T-helper 9 cell (primary cell): ENCODE results near the gene SFXN4.
A peak's percentile ranks its signal among the peaks of the same experiment; 100 is the strongest.

Experiments used
- DNase-seq: peaks from one replicate; pipeline ENCODE4 v3.0.0-alpha.2; 2020
- total RNA-seq, 2 donors: gene quantifications; one replicate each; lab custom pipeline; 2026; lab: John Stamatoyannopoulos, UW

SFXN4 gene, protein sequence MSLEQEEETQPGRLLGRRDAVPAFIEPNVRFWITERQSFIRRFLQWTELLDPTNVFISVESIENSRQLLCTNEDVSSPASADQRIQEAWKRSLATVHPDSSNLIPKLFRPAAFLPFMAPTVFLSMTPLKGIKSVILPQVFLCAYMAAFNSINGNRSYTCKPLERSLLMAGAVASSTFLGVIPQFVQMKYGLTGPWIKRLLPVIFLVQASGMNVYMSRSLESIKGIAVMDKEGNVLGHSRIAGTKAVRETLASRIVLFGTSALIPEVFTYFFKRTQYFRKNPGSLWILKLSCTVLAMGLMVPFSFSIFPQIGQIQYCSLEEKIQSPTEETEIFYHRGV
- 11.1 to 11.6 reads per million in 2 donors for total RNA-seq

GRCh38 chr10:119165171-119166117, at the start of gene SFXN4:
Gene SFXN4 (minus strand): TSS chr10:119165714. CDS start chr10:119165647, 67 bp downstream.
- DNase-seq, result peak; percentile 69

GRCh38 chr10:119211625-119212441, 46.3 kb upstream of the SFXN4 start:
- DNase-seq, result no peak

DNA sequence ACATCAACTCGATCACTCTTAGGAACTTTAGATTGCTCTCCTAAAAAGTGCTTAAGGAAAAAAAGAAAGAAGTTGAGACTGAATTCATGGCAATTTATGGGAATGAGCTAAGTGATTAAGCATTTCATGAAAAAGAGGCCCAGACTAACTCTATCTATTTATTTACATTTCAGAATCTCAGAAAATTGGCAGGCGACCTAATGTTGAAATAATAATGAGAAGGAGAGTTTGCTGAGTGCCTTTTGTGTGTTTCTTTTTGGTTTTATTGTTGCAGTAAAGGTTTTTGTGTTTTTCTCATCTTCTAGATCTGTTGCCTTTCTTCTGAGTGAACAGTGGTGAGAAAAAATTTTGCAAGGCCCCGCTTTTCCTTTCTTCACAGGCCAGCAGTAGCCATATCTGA, 45.7 kb upstream of the SFXN4 start:
- DNase-seq, result no peak

- DNase-seq, result no peak
These were observed 45.1 kb upstream of the SFXN4 start for GRCh38 chr10:119210633-119211032.

DNA sequence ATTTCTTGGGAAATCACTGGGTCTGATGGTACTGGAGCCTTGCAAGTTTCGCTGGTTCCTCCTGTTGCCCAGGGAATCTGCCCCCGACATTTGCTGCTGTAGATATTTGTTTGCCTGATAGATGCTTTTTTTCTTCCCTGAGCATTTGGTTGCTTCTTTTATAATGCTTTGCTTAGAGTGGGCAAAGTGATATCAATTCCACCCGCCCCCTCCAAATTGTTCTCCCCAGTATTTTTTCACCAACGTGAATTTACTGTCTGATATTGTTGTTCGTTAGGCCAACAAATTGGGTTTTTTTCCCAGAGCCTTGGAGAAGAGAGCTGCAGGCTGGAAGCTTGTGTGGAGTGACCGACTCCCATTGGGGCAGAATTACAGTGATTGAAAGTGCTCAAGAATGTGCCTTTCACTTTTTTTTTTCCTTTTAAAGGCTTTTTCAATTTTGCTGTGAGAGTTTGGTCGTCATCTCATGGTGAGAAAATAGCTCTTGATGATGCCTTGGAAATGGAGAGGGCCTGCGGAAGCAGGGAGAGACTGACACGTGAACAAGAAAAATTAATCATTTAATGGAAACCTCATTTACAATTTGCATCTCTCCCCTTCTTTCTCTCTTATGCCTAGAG, 44.3 kb upstream of the SFXN4 start:
- DNase-seq, result no peak

GRCh38 chr10:119209035-119209735, 43.7 kb upstream of the SFXN4 start:
- peak; percentile 50 for DNase-seq

DNA sequence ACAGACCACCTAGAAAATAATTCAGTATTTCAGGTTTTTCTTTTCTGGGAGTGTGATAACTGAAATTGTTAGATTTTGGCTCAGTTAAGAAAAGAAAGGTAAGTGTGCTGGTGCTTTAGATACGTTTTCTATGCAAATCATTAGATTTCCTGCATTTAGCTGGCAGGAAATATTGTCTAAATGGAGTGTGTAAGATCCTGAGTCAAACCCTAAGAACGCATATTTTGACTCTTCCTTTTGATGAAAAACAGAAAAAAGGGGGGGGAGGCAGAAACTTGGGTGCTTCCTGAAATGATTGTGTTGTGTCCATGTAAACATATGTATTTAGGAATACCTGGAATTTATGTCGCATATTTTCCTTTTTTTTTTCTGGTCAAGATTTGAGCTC, 43.0 kb upstream of the SFXN4 start:
- DNase-seq, result no peak

DNA sequence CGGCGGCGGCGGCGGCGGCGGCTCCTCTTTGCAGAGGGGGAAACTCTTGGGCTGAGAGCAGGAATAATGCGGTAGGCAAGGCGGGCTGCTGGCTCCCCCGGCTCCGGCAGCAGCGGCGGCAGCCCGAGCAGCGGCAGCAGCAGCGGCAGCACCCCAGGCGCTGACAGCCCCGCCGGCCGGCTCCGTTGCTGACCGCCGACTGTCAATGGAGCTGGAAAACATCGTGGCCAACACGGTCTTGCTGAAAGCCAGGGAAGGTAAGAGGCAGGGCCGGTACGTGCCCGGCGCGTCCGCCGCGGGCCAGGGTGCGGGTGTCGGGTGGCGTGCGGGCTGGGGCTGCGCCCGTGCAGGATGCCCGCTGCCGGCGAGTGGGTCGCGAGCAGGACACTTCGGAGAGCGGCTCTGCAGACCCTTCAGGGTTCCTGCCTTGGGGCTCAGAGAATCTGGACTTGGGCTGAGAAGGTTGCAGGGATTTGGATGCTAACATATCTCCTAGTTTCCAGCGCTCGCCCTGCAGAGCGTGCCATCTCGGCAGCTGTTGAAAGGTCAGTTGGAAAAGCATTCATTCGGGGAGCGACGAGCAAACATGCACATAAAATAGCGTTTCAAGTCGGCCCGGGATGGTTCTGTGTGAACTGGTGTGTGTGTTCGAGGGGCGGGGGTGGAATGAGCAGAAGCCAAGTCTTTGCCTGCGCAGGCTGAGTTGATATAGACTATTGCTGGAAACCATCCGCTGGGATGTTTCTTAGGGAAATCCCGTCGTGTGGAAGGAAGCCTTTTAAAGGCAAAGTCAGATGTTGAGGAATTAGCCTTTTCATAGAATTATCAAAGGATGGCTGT, 42.4 kb upstream of the SFXN4 start:
- peak; percentile 19 for DNase-seq

GRCh38 chr10:119207366-119207666, 41.8 kb upstream of the SFXN4 start, which contains the start of gene GRK5:
Gene GRK5 (plus strand): TSS chr10:119207571. CDS start chr10:119207918, 347 bp downstream.
- DNase-seq, result peak; percentile 90

DNA sequence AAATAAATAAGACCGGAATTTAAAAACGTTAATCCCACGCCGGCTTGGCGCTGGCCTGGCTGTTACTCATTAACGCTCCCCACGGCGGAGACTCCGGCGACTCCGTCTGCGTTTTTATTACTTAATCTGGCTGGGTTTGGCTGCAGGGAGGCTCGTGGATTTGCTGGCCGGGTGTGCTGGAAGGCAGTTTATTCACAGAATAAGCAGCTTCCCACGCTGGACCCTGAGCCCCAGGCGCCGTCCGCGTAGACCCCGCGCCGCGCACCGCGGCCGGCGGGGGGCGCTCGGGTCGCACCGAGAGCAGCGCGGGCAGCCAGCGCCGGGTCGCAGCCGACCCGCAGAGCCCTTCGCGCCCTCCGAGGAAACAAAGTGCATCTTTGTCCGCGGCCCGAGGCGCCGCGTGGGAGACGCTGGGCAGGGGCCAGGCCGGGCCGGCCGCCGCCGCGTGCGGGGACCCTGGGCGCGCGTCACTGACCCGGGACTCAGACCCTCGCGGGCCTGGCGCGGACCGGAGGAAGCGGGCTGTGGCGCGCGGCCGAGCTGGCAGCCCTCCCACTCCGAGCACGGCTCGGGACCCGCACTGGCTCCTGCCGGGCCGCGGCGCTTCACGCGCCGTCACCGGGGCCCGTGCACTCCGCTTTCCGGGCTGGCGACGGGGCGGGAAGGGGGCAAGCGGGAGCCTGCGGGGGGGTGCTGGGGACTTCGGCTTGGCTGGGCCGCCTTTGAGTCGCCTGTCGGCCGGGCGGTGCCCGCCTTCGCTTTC, 41.3 kb upstream of the SFXN4 start:
- peak; percentile 58 for DNase-seq

DNA sequence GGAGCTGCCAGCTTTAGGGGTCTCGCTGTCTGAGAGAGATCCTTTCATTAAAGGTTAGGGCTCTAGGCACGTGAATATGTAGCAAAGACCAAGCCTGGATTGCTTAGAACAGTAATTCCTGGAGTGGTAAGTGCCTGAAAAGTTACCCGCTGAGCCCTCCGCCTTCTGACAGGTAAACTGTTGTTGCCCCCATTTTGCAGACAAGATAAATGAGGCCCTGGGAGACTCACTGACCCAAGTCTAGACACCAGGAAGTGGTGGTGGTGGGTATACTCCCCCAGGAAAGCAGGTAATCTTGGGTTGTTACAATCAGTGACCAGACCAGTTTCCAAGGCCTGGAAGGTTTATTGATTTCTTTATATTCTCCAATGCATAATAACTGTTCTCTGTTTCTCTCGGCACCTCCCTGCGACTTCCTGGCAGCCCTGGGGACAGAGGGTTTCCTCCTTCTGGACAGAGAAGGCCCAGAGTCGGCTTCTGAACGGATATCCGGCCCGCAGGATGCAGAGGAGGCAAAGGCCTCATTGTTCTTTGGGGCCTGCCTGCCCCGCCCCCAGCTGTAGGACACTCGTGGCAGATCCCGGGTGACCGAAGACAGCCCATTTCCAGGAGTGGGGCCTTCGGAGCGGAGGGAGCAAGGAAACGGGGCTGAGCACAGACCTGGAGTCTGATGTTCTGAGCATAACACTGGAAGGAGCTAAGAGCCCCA, 40.5 kb upstream of the SFXN4 start:
- peak; percentile 20 for DNase-seq

GRCh38 chr10:119203006-119203405, 37.5 kb upstream of the SFXN4 start:
- DNase-seq, result no peak

- no peak for DNase-seq
These were observed 35.7 kb upstream of the SFXN4 start for GRCh38 chr10:119201233-119201632.

DNA sequence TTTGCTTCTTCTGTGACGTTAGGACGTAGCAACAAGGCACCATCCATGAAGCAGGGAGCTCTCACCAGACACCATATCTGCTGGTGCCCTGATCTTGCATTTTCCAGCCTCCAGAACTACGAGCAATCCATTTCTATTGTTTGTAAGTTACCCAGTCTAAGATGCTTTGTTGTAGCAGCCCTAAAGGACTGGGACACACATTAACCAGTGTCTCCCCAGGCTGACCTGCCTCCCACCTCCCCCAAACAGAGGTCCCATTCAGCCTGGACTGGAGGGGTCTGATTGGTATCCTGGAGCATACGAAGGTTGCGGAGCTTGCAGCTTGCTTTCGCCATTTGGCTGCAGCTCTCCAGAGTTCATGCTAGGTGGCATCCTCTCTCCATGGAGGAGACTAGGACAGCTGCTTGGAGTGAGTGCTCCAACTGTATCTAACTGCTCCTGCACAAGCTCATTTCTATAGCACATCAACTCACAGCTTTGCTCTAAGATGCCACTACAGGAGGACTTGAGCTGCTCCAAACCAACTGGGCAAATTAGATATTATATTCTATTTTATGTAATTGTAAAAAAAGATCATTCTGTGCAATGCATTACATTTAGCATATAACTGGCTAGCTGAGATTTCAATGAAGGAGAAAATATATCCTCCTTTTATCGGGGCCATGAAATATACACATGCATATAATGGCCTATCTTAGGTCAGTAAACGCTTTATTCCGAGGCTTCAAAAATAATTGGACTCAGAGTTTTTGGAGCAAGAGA, 33.9 kb upstream of the SFXN4 start:
- DNase-seq, result peak; percentile 10

DNA sequence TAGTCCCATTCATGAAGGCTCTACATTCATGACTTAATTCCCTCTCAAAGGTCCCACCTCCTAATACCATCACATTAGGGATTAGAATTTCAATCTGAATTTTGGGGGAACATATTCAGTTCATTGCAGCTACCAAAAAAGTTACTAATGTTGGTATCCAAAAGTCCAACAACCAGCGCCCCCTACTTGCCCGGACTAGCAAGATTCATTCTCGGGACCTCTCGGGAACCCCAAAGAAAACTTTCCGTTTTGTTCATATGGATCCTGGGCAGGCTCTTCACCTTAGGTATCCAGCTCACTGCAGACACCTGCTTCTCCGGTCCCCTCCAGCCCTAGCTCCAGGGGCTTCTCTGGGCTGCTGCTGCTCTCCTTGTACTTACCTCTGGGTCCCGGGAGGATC, 32.9 kb upstream of the SFXN4 start:
- no peak for DNase-seq

DNA sequence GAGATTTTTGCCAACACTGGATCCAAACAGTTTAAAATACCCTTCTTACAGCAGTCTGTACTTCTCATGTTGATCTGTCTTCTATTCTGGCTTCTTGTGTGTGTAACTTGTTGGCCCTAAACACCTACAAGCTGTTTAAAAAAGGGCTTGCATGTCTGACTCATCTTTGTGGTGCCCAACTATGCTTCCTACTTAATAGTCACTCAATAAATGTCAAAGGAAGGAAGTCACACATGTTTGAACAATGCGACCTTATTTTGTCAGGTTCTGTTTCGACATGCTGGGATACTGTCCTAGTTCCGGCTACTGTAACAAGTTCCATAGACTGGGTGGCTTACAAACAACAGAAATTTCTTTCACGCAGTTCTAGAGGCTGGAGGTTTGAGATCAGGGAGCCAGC, 32.4 kb upstream of the SFXN4 start:
- DNase-seq, result no peak

DNA sequence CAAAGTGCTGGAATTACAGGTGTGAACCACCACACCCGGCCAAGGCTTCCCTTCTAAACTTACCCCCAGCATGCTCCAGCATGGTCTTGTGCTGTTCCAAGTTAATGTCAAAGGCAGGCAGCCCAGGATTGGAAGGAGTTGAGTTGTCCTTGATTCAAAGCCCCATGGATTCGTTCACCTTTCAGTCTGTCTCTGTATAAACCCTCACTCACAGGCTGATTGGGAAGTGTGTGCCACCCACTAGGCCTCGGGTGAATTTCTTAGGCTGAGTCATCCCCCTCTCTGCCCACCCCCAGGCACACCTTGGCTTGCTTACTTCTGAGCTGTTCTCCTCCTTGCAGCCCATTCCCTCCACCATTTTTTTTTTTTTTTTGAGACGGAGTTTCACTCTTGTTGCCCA, 26.4 kb upstream of the SFXN4 start:
- DNase-seq, result no peak

DNA sequence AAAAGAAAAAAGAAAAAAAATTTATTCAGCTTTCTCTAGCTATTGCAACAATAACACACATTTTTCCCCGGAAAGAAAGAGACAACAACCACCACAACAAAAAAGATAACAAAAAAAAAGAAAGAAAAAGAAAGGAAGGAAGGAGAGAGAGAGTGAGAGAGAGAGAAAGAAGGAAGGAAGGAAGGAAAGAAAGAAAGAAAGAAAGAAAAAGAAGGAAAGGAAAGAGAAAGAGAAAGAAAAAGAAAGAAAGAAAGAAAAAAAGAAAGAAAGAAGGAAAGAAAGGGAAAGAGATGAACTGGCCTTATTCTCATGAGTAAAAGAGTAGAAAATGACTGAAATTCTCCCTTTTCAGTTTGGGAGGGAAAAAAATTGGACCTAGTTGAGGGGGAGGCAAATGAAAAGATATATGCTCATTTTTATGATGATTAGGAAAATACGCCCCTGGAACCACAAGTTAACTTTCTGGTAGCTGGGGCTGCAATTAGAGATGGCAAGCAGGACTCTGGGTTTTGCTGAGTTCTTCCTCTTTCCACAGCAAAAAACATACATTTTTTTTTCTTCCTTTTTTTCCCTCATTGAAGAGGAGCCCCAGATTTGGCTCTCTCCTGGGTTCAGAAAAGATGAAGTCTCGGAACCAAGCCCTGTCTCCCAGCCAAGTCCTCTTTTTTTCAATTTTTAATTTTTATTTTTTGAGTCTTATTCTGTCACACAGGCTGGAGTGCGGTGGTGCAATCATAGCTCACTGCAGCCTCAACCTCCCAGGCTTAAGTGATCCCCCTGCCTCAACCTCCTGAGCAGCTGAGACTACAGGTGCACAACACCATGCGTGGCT, 25.7 kb upstream of the SFXN4 start:
- no peak for DNase-seq
